SK-N-SH (cell line): ENCODE results near the gene TNRC6B. TPM values are rescaled to one million over a fixed set of nuclear protein-coding genes. Genes with fewer than 3 reads are reported as not detected.
A peak's percentile ranks its signal among the peaks of the same experiment; 100 is the strongest.

Source experiments
- CTCF ChIA-PET: fragments of 300-600, 350-600 bp; formaldehyde crosslinking; extraction: SDS; loops from one replicate; lab custom pipeline; 2021; lab: Yijun Ruan, JAX
- POLR2A ChIA-PET: fragments of 350-600 bp; sonication (Branson Sonifier 250); formaldehyde crosslinking; extraction: SDS; loops from one replicate; lab custom pipeline; 2020; ENCODE audit warnings: antibody characterized with exemption, inconsistent platforms; lab: Yijun Ruan, JAX
- DNase-seq: peaks from one replicate; pipeline ENCODE4 v3.0.0; 2012
- H2AFZ ChIP-seq: fragments of 200-600 bp; sonication (generic); 2 replicates; pipeline ENCODE4 v1.8.1; 2016; ENCODE audit warnings: antibody characterized with exemption, mild to moderate bottlenecking, low read depth
- H3F3A ChIP-seq: fragments of 200-600 bp; sonication (generic); replicated peaks from 2 replicates; pipeline ENCODE3; 2016; ENCODE audit warnings: antibody characterized with exemption, mild to moderate bottlenecking; ENCODE audit not compliant: insufficient read depth
- H3K27ac ChIP-seq, 2 experiments: fragments of 200-500 bp in 1 of 2; fragments of 200-600 bp in 1 of 2; sonication (Bioruptor generic) in 1 of 2; sonication (generic), shearing (Covaris generic) in 1 of 2; 2 replicates each; pipeline versions ENCODE4 v1.5.1 to v1.6.1; 2014 to 2016; ENCODE audit warnings: low read depth in 2 of 2, inconsistent platforms in 1 of 2, low read length in 1 of 2, mild to moderate bottlenecking in 1 of 2, mixed read lengths in 1 of 2
- H3K27me3 ChIP-seq: fragments of 200-600 bp; sonication (generic), shearing (Covaris generic); 2 replicates; pipeline ENCODE4 v1.6.1; 2016; ENCODE audit warnings: mixed run types; ENCODE audit not compliant: insufficient read depth
- H3K36me3 ChIP-seq, 2 experiments: fragments of 200-500 bp in 1 of 2; fragments of 200-600 bp in 1 of 2; sonication (Bioruptor generic) in 1 of 2; sonication (generic) in 1 of 2; replicated peaks in 1 of 2; 2 replicates each; pipeline versions ENCODE3 to v1.5.1; 2014 to 2016; ENCODE audit warnings: low read length in 1 of 2, mild to moderate bottlenecking in 1 of 2; ENCODE audit not compliant: insufficient read depth in 2 of 2, control insufficient read depth in 1 of 2
- H3K4me1 ChIP-seq, 2 experiments: fragments of 200-500 bp in 1 of 2; fragments of 200-600 bp in 1 of 2; sonication (Bioruptor generic) in 1 of 2; sonication (generic), shearing (Covaris generic) in 1 of 2; 2 replicates each; pipeline versions ENCODE4 v1.5.1 to v1.6.1; 2014 to 2016; ENCODE audit warnings: low read depth in 1 of 2, low read length in 1 of 2, mixed run types in 1 of 2; ENCODE audit not compliant: insufficient read depth in 2 of 2, control insufficient read depth in 1 of 2
- H3K4me2 ChIP-seq: fragments of 200-600 bp; sonication (generic), shearing (Covaris generic); 2 replicates; pipeline ENCODE4 v1.6.1; 2017; ENCODE audit warnings: mixed run types
- H3K4me3 ChIP-seq, 2 experiments: fragments of 200-500 bp in 1 of 2; fragments of 200-600 bp in 1 of 2; sonication (Bioruptor generic) in 1 of 2; sonication (generic), shearing (Covaris generic) in 1 of 2; 2 replicates each; pipeline versions ENCODE4 v1.5.1 to v1.8.1; 2014 to 2016; ENCODE audit warnings: low read depth in 2 of 2, inconsistent platforms in 1 of 2, low read length in 1 of 2, mild to moderate bottlenecking in 1 of 2, mixed read lengths in 1 of 2, moderate library complexity in 1 of 2
- H3K79me2 ChIP-seq: fragments of 200-600 bp; sonication (generic); 2 replicates; pipeline ENCODE4 v1.8.1; 2017; ENCODE audit warnings: mild to moderate bottlenecking; ENCODE audit not compliant: insufficient read depth
- H3K9ac ChIP-seq: fragments of 200-600 bp; sonication (generic); 2 replicates; pipeline ENCODE4 v1.6.1; 2017; ENCODE audit warnings: mixed run types
- H3K9me2 ChIP-seq: fragments of 200-600 bp; sonication (generic); 2 replicates; pipeline ENCODE4 v1.6.1; 2017; ENCODE audit warnings: mixed run types
- H3K9me3 ChIP-seq: fragments of 200-600 bp; sonication (generic); 2 replicates; pipeline ENCODE4 v1.6.1; 2017; ENCODE audit warnings: mixed run types, mild to moderate bottlenecking, moderate library complexity
- H4K20me1 ChIP-seq: fragments of 200-600 bp; sonication (generic); 2 replicates; pipeline ENCODE4 v1.6.1; 2017; ENCODE audit warnings: mild to moderate bottlenecking, mixed run types; ENCODE audit not compliant: insufficient read depth
- EP300 ChIP-seq, 2 experiments: IDR thresholded peaks; 2 replicates each; pipeline versions ENCODE4 v1.4.0 to v1.6.1; 2012; ENCODE audit warnings: borderline replicate concordance in 1 of 2, low read depth in 1 of 2, low read length in 1 of 2
- GABPA ChIP-seq: IDR thresholded peaks from 2 replicates; pipeline ENCODE4 v1.4.0; 2012; ENCODE audit warnings: low read depth, mild to moderate bottlenecking
- GATA2 ChIP-seq: sonication (generic); formaldehyde crosslinking; IDR thresholded peaks from 2 replicates; pipeline ENCODE4 v1.5.0; 2020; ENCODE audit warnings: mild to moderate bottlenecking, missing genetic modification reagents
- NFIC ChIP-seq: IDR thresholded peaks from 2 replicates; pipeline ENCODE4 v1.4.0; 2012; ENCODE audit warnings: borderline replicate concordance
- NRF1 ChIP-seq: IDR thresholded peaks from 2 replicates; pipeline ENCODE4 v1.6.1; 2012; ENCODE audit warnings: low read depth, mild to moderate bottlenecking, low read length
- RCOR1 ChIP-seq: fragments of 150-350 bp; IDR thresholded peaks from 2 replicates; pipeline ENCODE4 v1.6.1; 2017; ENCODE audit warnings: antibody characterized with exemption, low read length
- RXRA ChIP-seq: IDR thresholded peaks from 2 replicates; pipeline ENCODE4 v1.4.0; 2012; ENCODE audit warnings: low read depth, mild to moderate bottlenecking, borderline replicate concordance
- SIN3A ChIP-seq: IDR thresholded peaks from 2 replicates; pipeline ENCODE4 v1.6.1; 2012; ENCODE audit warnings: low read depth, mild to moderate bottlenecking, low read length, moderate library complexity, borderline replicate concordance
- TAF1 ChIP-seq: IDR thresholded peaks from 2 replicates; pipeline ENCODE4 v1.6.1; 2012; ENCODE audit warnings: low read depth, mild to moderate bottlenecking, low read length, moderate library complexity, borderline replicate concordance
- TCF12 ChIP-seq: IDR thresholded peaks from 2 replicates; pipeline ENCODE4 v1.4.0; 2012
- WGBS: methylation state at CpG from one replicate; pipeline ENCODE4 v1.1.6; 2017; ENCODE audit warnings: low lambda C conversion rate; 5-methylcytosine and 5-hydroxymethylcytosine counted together
- polyA plus RNA-seq, 3 experiments: library from polyadenylated mRNA; depleted of rRNA; stranded (reverse); fragments of >200 nt; gene quantifications; 2 replicates each; pipeline ENCODE4 v1.2.3, GENCODE V29; 2012
- TF ChIP-seq, protein P1 (sequence below): IDR thresholded peaks from 2 replicates; pipeline ENCODE4; 2012
- TF ChIP-seq, protein P2 (sequence below): IDR thresholded peaks from 2 replicates; pipeline ENCODE4 v1.4.0; 2012; ENCODE audit warnings: low read depth
- TF ChIP-seq, protein P3 (sequence below): IDR thresholded peaks from 2 replicates; pipeline ENCODE4 v1.6.1; 2012; ENCODE audit warnings: mild to moderate bottlenecking, low read depth, low read length, moderate library complexity
- TF ChIP-seq, protein P4 (sequence below): fragments of 200-600 bp; sonication (generic); IDR thresholded peaks from 2 replicates; pipeline ENCODE4 v1.6.1; 2017; ENCODE audit warnings: antibody characterized with exemption, mild to moderate bottlenecking, moderate library complexity

Gene TNRC6B
- polyA plus RNA-seq, 1 of the 3 experiments (the other 2 are of a cell fraction): 1.2 TPM

DNA sequence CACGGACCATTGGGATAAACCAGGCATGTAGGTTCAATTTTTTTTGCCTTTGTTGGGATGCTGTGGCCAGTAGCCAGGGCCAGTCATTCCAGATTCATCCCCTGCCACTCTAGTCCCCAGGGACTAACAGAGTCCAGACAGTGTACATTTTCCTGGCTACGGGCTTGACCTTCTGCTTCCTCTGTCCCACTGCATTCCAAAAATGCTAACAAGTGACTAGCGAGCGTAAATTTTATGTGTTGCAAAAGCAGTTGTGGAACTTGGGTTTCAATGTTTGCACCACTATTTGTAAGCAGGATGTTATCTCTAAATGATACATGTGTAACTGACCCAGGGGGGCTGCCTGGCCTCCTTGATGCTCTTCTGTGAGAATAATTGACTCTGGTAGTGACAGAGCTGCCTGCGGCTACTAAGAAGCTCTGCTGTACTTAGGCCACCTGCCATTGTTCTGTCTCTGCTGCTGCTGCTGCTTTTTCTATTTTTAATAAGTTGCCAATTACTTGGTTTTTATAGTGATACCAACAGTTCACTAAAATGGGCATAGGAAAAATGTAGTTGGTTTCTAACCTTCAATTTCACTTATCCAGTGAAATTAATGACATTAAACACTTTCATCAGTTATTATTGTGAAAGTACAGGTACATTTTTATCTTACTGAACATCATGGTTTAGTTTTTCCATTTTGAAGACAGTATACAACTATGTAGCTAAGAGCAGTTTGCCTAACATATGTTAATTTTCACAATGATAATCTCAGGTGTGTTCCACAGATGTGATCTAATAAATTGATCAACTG is 26.8 kb downstream of the TNRC6B start:
- Histone ChIP-seq H3K27ac (peak overlapping the region; percentile 50 to 69), H3K27me3 (no peaks in the 10 kb centered on the region), H2AFZ (no peak overlapping the region), H3K9me3 (no peaks in the 10 kb centered on the region), H3K4me2 (peak overlapping the region; percentile 37), H3K9me2 (no peaks in the 10 kb centered on the region), H3K9ac (no peak overlapping the region), H3K36me3 (no peaks in the 10 kb centered on the region), H3K4me1 (peaks cover 0 to 21% of the 10 kb centered on the region in 2 experiments; a peak in 2 of 4 replicates), H3K79me2 (peaks cover 53% of the 10 kb centered on the region), H3F3A (peaks cover 10% of the 10 kb centered on the region), H4K20me1 (peaks cover 49% of the 10 kb centered on the region), H3K4me3 (no peak overlapping the region)
- ChIA-PET CTCF (no interaction called here), POLR2A (interaction anchor here (1.0 kb wide), 1 partner anchor 27 kb away, joined by 3 read pairs; the partner anchor contains the start of gene TNRC6B)
- DNase-seq: peak; percentile 57
- TF ChIP-seq GABPA (no peak), TAF1 (no peak), RCOR1 (0 out of 2 replicates have a peak, but pooled peaks have one; percentile 7), NRF1 (no peak), NFIC (peak; percentile 32; the same call in 1 of the 2 replicates), EP300 (IDR thresholded peaks at IDR 0.05; ENCODE audit: borderline replicate concordance in 1 of 2, low read depth in 1 of 2, low read length in 1 of 2) (peak in 1 of 2 experiments; percentile 33; a peak in 1 of 4 replicates), SIN3A (no peak), GATA2 (CRISPR knock-in tag) (0 out of 2 replicates have a peak, but pooled peaks have one; percentile 28), TCF12 (0 out of 2 replicates have a peak, but pooled peaks have one; percentile 48), RXRA (no peak)
- TF ChIP-seq, protein P1, sequence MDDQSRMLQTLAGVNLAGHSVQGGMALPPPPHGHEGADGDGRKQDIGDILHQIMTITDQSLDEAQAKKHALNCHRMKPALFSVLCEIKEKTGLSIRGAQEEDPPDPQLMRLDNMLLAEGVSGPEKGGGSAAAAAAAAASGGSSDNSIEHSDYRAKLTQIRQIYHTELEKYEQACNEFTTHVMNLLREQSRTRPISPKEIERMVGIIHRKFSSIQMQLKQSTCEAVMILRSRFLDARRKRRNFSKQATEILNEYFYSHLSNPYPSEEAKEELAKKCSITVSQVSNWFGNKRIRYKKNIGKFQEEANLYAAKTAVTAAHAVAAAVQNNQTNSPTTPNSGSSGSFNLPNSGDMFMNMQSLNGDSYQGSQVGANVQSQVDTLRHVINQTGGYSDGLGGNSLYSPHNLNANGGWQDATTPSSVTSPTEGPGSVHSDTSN: peak; percentile 55
- TF ChIP-seq, protein P2, sequence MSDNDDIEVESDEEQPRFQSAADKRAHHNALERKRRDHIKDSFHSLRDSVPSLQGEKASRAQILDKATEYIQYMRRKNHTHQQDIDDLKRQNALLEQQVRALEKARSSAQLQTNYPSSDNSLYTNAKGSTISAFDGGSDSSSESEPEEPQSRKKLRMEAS: no peak
- TF ChIP-seq, protein P3, sequence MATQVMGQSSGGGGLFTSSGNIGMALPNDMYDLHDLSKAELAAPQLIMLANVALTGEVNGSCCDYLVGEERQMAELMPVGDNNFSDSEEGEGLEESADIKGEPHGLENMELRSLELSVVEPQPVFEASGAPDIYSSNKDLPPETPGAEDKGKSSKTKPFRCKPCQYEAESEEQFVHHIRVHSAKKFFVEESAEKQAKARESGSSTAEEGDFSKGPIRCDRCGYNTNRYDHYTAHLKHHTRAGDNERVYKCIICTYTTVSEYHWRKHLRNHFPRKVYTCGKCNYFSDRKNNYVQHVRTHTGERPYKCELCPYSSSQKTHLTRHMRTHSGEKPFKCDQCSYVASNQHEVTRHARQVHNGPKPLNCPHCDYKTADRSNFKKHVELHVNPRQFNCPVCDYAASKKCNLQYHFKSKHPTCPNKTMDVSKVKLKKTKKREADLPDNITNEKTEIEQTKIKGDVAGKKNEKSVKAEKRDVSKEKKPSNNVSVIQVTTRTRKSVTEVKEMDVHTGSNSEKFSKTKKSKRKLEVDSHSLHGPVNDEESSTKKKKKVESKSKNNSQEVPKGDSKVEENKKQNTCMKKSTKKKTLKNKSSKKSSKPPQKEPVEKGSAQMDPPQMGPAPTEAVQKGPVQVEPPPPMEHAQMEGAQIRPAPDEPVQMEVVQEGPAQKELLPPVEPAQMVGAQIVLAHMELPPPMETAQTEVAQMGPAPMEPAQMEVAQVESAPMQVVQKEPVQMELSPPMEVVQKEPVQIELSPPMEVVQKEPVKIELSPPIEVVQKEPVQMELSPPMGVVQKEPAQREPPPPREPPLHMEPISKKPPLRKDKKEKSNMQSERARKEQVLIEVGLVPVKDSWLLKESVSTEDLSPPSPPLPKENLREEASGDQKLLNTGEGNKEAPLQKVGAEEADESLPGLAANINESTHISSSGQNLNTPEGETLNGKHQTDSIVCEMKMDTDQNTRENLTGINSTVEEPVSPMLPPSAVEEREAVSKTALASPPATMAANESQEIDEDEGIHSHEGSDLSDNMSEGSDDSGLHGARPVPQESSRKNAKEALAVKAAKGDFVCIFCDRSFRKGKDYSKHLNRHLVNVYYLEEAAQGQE: no peak
- TF ChIP-seq, protein P4, sequence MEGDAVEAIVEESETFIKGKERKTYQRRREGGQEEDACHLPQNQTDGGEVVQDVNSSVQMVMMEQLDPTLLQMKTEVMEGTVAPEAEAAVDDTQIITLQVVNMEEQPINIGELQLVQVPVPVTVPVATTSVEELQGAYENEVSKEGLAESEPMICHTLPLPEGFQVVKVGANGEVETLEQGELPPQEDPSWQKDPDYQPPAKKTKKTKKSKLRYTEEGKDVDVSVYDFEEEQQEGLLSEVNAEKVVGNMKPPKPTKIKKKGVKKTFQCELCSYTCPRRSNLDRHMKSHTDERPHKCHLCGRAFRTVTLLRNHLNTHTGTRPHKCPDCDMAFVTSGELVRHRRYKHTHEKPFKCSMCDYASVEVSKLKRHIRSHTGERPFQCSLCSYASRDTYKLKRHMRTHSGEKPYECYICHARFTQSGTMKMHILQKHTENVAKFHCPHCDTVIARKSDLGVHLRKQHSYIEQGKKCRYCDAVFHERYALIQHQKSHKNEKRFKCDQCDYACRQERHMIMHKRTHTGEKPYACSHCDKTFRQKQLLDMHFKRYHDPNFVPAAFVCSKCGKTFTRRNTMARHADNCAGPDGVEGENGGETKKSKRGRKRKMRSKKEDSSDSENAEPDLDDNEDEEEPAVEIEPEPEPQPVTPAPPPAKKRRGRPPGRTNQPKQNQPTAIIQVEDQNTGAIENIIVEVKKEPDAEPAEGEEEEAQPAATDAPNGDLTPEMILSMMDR: no peak
- WGBS: 29% methylated on average over 3 of the region's 5 CpGs
